Suprapubic skin (tissue), 4 donors: ENCODE data around the gene FTH1.

Source experiments
- EP300 ChIP-seq: sonication (generic); formaldehyde crosslinking; IDR thresholded peaks from one replicate; pipeline ENCODE4 v1.6.1; 2017; ENCODE audit warnings: antibody characterized with exemption
- POLR2A ChIP-seq, 2 donors: fragments of 450-650 bp; IDR thresholded peaks; one replicate each; pipeline ENCODE4 v1.6.1; 2017; ENCODE audit warnings: antibody characterized with exemption in 2 of 2, mild to moderate bottlenecking in 2 of 2, moderate library complexity in 2 of 2
- POLR2AphosphoS5 ChIP-seq, 3 donors: sonication (generic); formaldehyde crosslinking; IDR thresholded peaks; one replicate each; pipeline ENCODE4 v1.6.1; 2017; ENCODE audit warnings: antibody characterized with exemption in 3 of 3
- TF ChIP-seq, protein P1 (sequence below), 2 donors: fragments of 200-600 bp in 1 of 2; fragments of 450-650 bp in 1 of 2; sonication (generic) in 1 of 2; IDR thresholded peaks; one replicate each; pipeline ENCODE4 v1.5.1; 2016 to 2019; ENCODE audit warnings: antibody characterized with exemption in 2 of 2, mild to moderate bottlenecking in 1 of 2, moderate library complexity in 1 of 2

DNA sequence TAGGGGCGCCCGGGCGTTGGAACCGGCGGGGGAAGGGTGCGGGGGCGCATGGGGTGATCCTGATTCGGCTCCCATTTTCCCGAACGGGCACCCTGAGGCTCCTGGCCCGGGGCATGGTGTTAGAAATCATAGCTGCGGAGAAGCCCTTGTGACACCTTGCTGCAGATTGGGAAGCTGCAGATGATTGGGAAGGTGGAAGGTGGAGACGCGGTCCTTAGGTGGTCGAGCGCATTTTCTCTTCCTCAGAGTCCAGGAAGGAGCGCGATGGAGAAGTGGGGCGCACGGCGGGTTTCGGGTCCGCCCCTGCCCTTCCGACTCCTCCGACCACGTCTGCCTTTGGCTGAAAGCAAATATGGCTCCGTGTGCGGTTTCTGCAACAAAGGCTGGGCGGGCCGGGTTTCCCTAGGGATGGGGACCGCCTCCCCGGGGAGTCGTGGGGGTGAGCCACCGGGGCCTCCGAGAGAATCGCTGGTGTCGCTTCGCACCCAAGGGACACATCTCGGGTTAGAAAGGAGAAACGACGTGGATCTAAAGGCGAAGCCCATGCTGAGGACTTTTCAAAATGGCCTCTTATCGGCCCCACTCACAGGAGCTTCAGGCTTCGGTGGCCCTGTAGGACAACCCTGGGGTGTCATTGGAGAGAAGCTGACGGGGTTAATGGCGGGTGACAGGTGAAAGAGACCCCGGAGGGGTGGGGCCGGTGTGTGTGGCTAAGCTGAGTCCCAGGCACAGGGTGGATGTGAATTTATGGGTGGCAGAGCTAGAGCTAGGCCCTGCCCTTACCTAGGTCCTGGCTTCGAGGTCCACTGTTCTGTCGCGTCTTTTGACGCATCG lies 707 bp upstream of the FTH1 start:
- TF ChIP-seq EP300 (no peak), POLR2AphosphoS5 (IDR thresholded peaks at IDR 0.05) (no peak), POLR2A (IDR thresholded peaks at IDR 0.05) (no peak)
- TF ChIP-seq, protein P1, sequence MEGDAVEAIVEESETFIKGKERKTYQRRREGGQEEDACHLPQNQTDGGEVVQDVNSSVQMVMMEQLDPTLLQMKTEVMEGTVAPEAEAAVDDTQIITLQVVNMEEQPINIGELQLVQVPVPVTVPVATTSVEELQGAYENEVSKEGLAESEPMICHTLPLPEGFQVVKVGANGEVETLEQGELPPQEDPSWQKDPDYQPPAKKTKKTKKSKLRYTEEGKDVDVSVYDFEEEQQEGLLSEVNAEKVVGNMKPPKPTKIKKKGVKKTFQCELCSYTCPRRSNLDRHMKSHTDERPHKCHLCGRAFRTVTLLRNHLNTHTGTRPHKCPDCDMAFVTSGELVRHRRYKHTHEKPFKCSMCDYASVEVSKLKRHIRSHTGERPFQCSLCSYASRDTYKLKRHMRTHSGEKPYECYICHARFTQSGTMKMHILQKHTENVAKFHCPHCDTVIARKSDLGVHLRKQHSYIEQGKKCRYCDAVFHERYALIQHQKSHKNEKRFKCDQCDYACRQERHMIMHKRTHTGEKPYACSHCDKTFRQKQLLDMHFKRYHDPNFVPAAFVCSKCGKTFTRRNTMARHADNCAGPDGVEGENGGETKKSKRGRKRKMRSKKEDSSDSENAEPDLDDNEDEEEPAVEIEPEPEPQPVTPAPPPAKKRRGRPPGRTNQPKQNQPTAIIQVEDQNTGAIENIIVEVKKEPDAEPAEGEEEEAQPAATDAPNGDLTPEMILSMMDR (IDR thresholded peaks at IDR 0.05) = no peak
